Upper lobe of left lung (tissue), 4 donors: ENCODE results near the gene PRCC.

Experiments
- CTCF ChIP-seq, 6 experiments: fragments of 450-650 bp in 4 of 6; fragments of 200-600 bp in 2 of 6; sonication (generic) in 2 of 6; IDR thresholded peaks; one replicate each; pipeline ENCODE4 v1.5.1; 2016 to 2019; ENCODE audit warnings: antibody characterized with exemption in 6 of 6
- POLR2A ChIP-seq, 4 donors: fragments of 450-650 bp; IDR thresholded peaks; one replicate each; pipeline ENCODE4 v1.5.1; 2016 to 2017; ENCODE audit warnings: antibody characterized with exemption in 4 of 4, mild to moderate bottlenecking in 2 of 4

- TF ChIP-seq CTCF (IDR thresholded peaks at IDR 0.05): no peak
- TF ChIP-seq POLR2A (IDR thresholded peaks at IDR 0.05): no peak
Measured at GRCh38 chr1:156767879-156768604, 707 bp downstream of the PRCC start.
